Measurements from ENCODE around the gene HRH3.

HRH3 gene

GRCh38 chr20:62246431-62246830 lies 26.4 kb upstream of the HRH3 start:
- FAIRE-seq (no peak), DNase-seq (ENCODE audit: insufficient read length, low spot score) (no peak)

GRCh38 chr20:62245911-62246280 lies 25.8 kb upstream of the HRH3 start:
- no peak for FAIRE-seq

More at GRCh38 chr20:62246431-62246830, 26.4 kb upstream of the HRH3 start:
- TF ChIP-seq POLR2AphosphoS5 (IDR thresholded peaks at IDR 0.05; ENCODE audit: low read depth, low read length) = no peak
- TF ChIP-seq POLR2A (IDR thresholded peaks at IDR 0.05; ENCODE audit: low read depth, low read length) = no peak
- no peak for TF ChIP-seq PAX5 (IDR thresholded peaks at IDR 0.05; ENCODE audit: insufficient read depth, low read length, severe bottlenecking)
- no peak for TF ChIP-seq POU2F2 (IDR thresholded peaks at IDR 0.05; ENCODE audit: low read depth, low read length)
- no peak for TF ChIP-seq TAF1 (IDR thresholded peaks at IDR 0.05; ENCODE audit: low read depth, low read length)
- TF ChIP-seq SPI1 (IDR thresholded peaks at IDR 0.05; ENCODE audit: low read depth, low read length) = no peak

GRCh38 chr20:62244644-62245108 lies 24.6 kb upstream of the HRH3 start:
- TF ChIP-seq PAX5 (IDR thresholded peaks at IDR 0.05; ENCODE audit: insufficient read depth, low read length, severe bottlenecking) (no peak), POLR2A (IDR thresholded peaks at IDR 0.05; ENCODE audit: low read depth, low read length) (no peak), POLR2AphosphoS5 (IDR thresholded peaks at IDR 0.05; ENCODE audit: low read depth, low read length) (no peak), TAF1 (IDR thresholded peaks at IDR 0.05; ENCODE audit: low read depth, low read length) (no peak), POU2F2 (IDR thresholded peaks at IDR 0.05; ENCODE audit: low read depth, low read length) (no peak), SPI1 (IDR thresholded peaks at IDR 0.05; ENCODE audit: low read depth, low read length) (no peak)
- DNase-seq (ENCODE audit: insufficient read length, low spot score) (no peak), FAIRE-seq (no peak)

More at GRCh38 chr20:62245911-62246280, 25.8 kb upstream of the HRH3 start:
- DNase-seq (ENCODE audit: insufficient read length, low spot score) = no peak
- no peak for TF ChIP-seq PAX5 (IDR thresholded peaks at IDR 0.05; ENCODE audit: insufficient read depth, low read length, severe bottlenecking)
- TF ChIP-seq POU2F2 (IDR thresholded peaks at IDR 0.05; ENCODE audit: low read depth, low read length) = no peak
- no peak for TF ChIP-seq POLR2A (IDR thresholded peaks at IDR 0.05; ENCODE audit: low read depth, low read length)
- no peak for TF ChIP-seq SPI1 (IDR thresholded peaks at IDR 0.05; ENCODE audit: low read depth, low read length)
- no peak for TF ChIP-seq TAF1 (IDR thresholded peaks at IDR 0.05; ENCODE audit: low read depth, low read length)
- no peak for TF ChIP-seq POLR2AphosphoS5 (IDR thresholded peaks at IDR 0.05; ENCODE audit: low read depth, low read length)

DNA sequence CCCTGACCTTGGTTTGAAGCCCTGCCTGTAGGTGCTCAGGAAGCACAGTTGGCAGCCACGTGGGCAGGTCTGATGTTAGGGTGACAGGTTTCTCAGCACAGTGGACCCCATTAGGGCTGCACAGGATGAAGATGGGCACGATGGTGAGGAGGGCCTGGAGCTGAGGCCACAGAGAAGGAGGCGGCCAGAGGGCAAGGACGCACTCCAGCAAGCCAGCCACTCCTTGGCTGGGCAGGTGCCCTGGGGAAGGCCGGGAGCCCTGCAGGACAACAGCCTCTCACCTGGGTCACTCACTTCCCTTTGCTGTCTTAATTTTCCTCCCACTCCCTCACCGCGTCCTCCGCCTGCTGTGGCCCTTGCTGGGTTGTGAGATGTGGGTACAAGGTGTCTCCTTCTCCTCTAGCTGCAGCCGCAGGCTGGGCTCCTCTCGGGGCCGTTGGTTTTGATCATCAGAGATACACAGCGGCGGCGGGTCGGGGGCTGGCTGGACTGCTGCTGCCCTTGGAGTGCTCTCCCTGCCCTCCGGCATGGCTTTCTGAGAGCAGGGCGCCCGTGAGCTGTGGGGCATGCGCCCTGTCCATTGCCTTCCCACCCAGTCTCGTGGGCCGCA lies 23.9 kb upstream of the HRH3 start:
- TF ChIP-seq PAX5 (IDR thresholded peaks at IDR 0.05; ENCODE audit: insufficient read depth, low read length, severe bottlenecking) = no peak
- TF ChIP-seq POLR2AphosphoS5 (IDR thresholded peaks at IDR 0.05; ENCODE audit: low read depth, low read length) = no peak
- TF ChIP-seq POLR2A (IDR thresholded peaks at IDR 0.05; ENCODE audit: low read depth, low read length) = no peak
- no peak for TF ChIP-seq SPI1 (IDR thresholded peaks at IDR 0.05; ENCODE audit: low read depth, low read length)
- no peak for TF ChIP-seq POU2F2 (IDR thresholded peaks at IDR 0.05; ENCODE audit: low read depth, low read length)
- TF ChIP-seq TAF1 (IDR thresholded peaks at IDR 0.05; ENCODE audit: low read depth, low read length) = no peak
- FAIRE-seq (no peak), DNase-seq (ENCODE audit: insufficient read length, low spot score) (no peak)

DNA sequence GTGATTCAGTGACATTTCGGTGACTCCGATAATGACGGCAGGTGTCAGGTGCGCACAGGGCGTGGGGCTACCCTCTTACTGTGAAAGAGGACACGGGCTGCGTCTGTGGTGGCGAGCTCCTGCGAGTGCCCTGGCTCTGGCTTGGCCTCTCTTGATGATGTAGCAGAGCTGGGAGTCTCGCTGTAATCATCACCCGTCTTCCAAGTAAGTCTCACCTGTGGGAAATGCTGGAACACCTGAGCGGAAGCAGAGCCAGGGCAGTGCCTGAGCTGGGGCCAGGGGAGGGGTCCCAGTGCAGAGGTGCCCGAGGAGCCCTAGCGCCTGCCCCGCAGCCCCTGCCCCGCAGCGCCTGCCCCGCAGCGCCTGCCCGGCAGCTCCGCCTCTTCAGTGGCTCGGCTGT lies 23.0 kb upstream of the HRH3 start:
- TF ChIP-seq PAX5 (IDR thresholded peaks at IDR 0.05; ENCODE audit: insufficient read depth, low read length, severe bottlenecking) = no peak
- TF ChIP-seq POLR2A (IDR thresholded peaks at IDR 0.05; ENCODE audit: low read depth, low read length) = no peak
- no peak for TF ChIP-seq POU2F2 (IDR thresholded peaks at IDR 0.05; ENCODE audit: low read depth, low read length)
- no peak for TF ChIP-seq POLR2AphosphoS5 (IDR thresholded peaks at IDR 0.05; ENCODE audit: low read depth, low read length)
- TF ChIP-seq SPI1 (IDR thresholded peaks at IDR 0.05; ENCODE audit: low read depth, low read length) = no peak
- no peak for TF ChIP-seq TAF1 (IDR thresholded peaks at IDR 0.05; ENCODE audit: low read depth, low read length)
- FAIRE-seq = no peak
- DNase-seq (ENCODE audit: insufficient read length, low spot score) = no peak

GRCh38 chr20:62242176-62242575 lies 22.1 kb upstream of the HRH3 start:
- no peak for FAIRE-seq
- TF ChIP-seq SPI1 (IDR thresholded peaks at IDR 0.05; ENCODE audit: low read depth, low read length) = no peak
- no peak for TF ChIP-seq POLR2A (IDR thresholded peaks at IDR 0.05; ENCODE audit: low read depth, low read length)
- no peak for TF ChIP-seq POU2F2 (IDR thresholded peaks at IDR 0.05; ENCODE audit: low read depth, low read length)
- no peak for TF ChIP-seq POLR2AphosphoS5 (IDR thresholded peaks at IDR 0.05; ENCODE audit: low read depth, low read length)
- TF ChIP-seq PAX5 (IDR thresholded peaks at IDR 0.05; ENCODE audit: insufficient read depth, low read length, severe bottlenecking) = no peak
- no peak for TF ChIP-seq TAF1 (IDR thresholded peaks at IDR 0.05; ENCODE audit: low read depth, low read length)
- DNase-seq (ENCODE audit: insufficient read length, low spot score) = no peak

DNA sequence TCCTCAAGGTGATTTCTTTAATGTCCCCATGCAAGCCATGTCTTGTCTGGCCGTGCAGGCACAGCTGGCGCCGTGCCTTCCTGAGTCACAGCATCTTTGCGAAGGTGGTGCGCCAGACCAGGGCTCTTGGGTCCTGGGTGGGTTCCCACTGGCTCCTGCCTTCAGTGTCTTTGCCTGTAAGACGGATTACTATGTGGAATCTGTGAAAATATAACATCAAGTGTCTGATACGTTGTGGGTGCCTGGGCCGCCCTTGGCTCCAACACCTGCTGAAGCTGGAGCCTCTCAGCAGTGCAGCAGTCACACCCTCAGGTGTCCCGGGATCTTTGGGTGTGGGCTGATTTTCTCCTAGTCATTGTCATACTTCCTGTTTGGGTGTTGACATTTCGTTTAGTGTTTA lies 21.4 kb upstream of the HRH3 start:
- DNase-seq (ENCODE audit: insufficient read length, low spot score) (no peak), FAIRE-seq (no peak)
- TF ChIP-seq SPI1 (IDR thresholded peaks at IDR 0.05; ENCODE audit: low read depth, low read length) (no peak), POLR2A (IDR thresholded peaks at IDR 0.05; ENCODE audit: low read depth, low read length) (no peak), POU2F2 (IDR thresholded peaks at IDR 0.05; ENCODE audit: low read depth, low read length) (no peak), PAX5 (IDR thresholded peaks at IDR 0.05; ENCODE audit: insufficient read depth, low read length, severe bottlenecking) (no peak), POLR2AphosphoS5 (IDR thresholded peaks at IDR 0.05; ENCODE audit: low read depth, low read length) (no peak), TAF1 (IDR thresholded peaks at IDR 0.05; ENCODE audit: low read depth, low read length) (no peak)

- no peak for TF ChIP-seq SPI1 (IDR thresholded peaks at IDR 0.05; ENCODE audit: low read depth, low read length)
- TF ChIP-seq POLR2A (IDR thresholded peaks at IDR 0.05; ENCODE audit: low read depth, low read length) = no peak
- TF ChIP-seq POU2F2 (IDR thresholded peaks at IDR 0.05; ENCODE audit: low read depth, low read length) = no peak
- no peak for TF ChIP-seq POLR2AphosphoS5 (IDR thresholded peaks at IDR 0.05; ENCODE audit: low read depth, low read length)
- TF ChIP-seq PAX5 (IDR thresholded peaks at IDR 0.05; ENCODE audit: insufficient read depth, low read length, severe bottlenecking) = no peak
- no peak for TF ChIP-seq TAF1 (IDR thresholded peaks at IDR 0.05; ENCODE audit: low read depth, low read length)
- DNase-seq (ENCODE audit: insufficient read length, low spot score) (no peak), FAIRE-seq (no peak)
These were observed 20.1 kb upstream of the HRH3 start for GRCh38 chr20:62240020-62240685.

GRCh38 chr20:62239278-62239879 lies 19.3 kb upstream of the HRH3 start:
- DNase-seq (ENCODE audit: insufficient read length, low spot score) = no peak
- no peak for FAIRE-seq
- TF ChIP-seq SPI1 (IDR thresholded peaks at IDR 0.05; ENCODE audit: low read depth, low read length) (no peak), PAX5 (IDR thresholded peaks at IDR 0.05; ENCODE audit: insufficient read depth, low read length, severe bottlenecking) (no peak), POLR2A (IDR thresholded peaks at IDR 0.05; ENCODE audit: low read depth, low read length) (no peak), POLR2AphosphoS5 (IDR thresholded peaks at IDR 0.05; ENCODE audit: low read depth, low read length) (no peak), POU2F2 (IDR thresholded peaks at IDR 0.05; ENCODE audit: low read depth, low read length) (no peak), TAF1 (IDR thresholded peaks at IDR 0.05; ENCODE audit: low read depth, low read length) (no peak)

Data from GM12891 (cell line).